Effector CD8-positive, alpha-beta T cell (primary cell): ENCODE measurements around the gene TRAPPC12.

Source experiments
- DNase-seq: peaks from one replicate; lab custom pipeline; 2025; lab: John Stamatoyannopoulos, UW

TRAPPC12 gene

DNA sequence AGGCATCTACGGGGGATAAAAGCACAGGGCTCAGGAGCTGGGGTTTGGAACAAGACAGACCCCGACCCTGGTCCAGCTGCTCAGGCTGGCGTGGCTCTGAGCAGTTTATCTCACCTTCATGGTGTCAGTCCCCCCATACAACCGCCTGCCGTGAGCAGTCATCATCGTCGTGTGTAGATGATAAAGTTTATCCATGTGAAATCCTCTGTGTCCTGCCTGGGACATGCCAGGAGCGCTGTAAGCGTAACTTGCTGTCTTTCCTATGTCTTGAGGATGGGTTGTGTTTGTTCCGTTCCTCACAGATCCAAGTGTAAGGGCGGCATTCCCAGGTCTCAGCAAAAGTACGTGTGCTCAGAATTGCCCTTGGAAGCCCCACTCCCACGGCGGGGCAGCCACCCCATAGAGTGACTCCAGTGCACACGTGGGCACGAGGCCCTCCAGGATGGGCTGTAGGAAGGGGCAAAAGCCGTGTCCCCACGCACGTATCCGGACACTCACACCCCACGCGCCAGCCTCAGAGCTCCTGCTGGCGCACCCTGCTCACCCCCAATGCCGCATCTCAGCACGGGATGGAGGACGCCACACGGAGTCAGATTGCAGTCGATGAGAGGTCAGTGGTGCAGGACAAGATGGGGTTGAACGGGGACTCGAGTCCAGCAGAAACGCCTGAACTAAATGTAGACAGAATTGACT, 88.9 kb downstream of the TRAPPC12 start:
- no peak for DNase-seq

DNA sequence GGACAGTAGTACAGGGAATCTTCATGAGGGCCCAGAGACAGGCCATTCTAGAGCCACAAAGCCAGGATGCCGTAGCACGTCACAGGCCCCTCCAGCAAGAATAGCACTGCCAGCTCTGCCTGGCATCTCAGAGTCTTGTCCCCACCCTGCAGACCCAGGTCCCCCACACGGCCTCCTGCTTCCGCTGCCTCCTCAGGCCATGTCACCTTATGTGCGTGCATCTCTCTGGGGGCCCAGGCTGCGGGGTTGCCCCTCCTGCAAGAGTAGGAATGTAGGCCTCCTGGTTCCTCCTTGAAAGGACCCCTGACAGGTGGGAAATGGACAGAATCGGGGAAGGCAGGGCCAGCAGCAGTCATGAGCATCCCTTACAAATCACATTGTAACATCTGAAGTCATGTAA, 90.0 kb downstream of the TRAPPC12 start:
- DNase-seq = no peak

DNA sequence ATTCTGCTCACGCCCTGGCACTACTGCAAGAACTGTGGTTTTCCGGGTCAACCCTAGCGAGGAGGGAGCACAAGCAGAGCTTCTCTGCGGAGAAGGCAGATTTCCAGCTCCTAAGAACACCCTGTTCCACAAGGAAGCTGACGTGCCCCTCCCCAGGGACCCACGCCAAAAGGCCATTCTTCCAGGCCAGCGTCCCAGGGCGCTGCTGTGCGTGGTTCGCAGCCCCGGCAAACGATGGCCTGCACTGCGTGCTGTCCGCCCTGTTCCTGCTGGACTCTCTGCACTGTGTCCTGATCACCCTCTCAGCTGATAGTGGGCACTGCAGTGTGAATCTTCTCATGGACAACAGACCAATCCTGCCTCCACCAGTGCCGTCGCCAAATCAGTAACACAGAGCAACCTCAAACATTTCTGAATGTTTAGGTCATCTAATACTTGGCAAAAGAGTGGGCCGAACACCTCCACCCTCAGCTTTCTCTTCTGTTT, 90.7 kb downstream of the TRAPPC12 start:
- no peak for DNase-seq

DNA sequence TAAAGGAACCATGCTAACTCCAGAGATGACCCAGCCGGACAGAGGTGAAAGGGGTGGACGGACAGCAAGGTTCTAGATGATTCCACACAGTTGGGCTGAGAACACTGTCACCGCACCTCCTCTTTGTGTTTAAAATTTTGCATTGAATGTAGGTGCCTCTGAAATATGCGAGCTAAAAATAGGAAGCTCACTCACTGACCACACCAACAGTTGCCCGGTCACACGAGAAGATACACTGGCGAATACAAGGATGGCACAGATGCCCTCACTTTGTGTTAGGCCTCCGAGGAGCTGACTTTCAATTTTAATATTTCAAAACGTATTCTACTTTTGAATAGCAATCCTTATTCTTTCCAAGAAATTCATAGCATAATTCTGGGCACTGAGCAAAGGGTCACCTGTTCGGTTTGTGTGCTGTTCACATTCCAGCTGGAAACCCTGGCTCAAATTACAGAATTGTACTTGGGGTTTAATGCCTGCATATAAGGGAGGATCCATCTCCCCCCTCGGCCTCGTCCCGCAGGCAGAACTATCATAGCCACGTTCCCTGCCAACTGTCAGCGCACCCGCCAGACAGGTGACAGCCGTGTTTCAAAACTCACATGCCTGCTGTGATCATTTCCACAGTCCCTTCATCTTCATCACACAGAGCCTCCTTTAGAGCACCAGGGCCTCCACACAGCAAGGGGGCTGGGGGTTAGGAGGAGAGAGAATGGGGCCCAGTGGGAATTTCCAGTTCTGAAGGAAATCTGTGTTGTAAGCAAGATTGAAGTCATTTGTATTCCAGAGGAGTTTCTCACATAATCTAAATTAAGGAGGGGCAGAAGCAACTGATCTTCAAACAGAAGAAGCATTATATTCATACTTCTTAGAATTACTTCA, 91.6 kb downstream of the TRAPPC12 start:
- no peak for DNase-seq

DNA sequence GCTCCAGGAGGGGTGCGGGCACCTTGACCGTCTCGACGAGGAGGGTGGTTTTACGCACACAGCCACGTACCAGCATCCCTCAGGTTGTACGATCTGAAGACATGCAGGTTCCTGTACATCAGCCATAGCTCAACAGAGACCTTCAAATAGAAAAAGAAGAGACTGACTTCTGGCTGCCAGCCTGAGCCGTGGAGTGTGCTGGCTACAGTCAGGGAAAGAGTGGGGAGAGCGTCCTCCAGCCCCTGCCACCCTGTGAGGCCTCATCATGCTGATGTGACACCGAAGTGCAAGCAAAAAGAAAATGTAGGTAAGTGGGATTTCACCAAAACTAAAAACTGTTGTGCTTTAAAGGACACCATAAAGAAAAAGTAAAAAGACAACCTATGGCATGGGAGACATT, 92.8 kb downstream of the TRAPPC12 start:
- DNase-seq = no peak

DNA sequence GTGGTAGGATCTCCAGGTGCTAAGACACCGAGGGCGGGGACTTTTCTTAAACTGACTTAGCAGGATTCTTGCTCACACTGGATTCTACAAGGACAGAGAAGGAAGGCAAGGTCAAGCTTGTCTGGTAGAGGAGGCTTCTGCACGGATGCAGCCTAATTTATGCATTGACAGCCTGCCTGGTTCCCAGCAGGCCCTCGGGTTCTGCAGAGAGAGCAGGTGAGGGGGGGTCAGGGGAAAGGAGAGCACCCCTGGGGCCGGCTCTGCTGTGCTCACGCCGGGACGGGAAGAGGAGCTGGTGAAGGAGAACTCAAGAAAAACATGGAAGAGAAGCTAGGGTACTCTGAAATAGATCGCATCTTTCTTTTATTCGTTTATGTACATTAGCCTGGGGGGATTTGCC, 93.5 kb downstream of the TRAPPC12 start:
- DNase-seq = no peak

DNA sequence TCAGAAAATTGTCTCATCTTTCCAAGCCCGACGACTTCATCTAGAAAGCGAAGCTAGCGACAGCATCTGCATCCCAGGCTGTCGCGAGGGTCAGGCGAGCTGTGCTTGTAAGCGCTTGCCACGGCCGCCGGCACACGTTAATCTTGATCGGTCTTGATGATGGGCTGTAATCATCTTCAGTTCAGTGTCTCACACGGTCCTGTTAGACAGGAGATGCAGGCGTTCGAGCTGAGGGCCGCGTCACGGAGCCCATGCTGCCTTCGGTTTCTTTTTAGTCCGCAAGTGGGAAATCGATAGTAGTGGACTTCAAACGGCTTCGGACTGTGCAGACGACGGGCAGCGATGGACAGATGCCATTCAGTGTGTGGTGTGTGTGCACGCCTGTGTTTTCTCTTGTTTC, 96.3 kb downstream of the TRAPPC12 start:
- DNase-seq = no peak

DNA sequence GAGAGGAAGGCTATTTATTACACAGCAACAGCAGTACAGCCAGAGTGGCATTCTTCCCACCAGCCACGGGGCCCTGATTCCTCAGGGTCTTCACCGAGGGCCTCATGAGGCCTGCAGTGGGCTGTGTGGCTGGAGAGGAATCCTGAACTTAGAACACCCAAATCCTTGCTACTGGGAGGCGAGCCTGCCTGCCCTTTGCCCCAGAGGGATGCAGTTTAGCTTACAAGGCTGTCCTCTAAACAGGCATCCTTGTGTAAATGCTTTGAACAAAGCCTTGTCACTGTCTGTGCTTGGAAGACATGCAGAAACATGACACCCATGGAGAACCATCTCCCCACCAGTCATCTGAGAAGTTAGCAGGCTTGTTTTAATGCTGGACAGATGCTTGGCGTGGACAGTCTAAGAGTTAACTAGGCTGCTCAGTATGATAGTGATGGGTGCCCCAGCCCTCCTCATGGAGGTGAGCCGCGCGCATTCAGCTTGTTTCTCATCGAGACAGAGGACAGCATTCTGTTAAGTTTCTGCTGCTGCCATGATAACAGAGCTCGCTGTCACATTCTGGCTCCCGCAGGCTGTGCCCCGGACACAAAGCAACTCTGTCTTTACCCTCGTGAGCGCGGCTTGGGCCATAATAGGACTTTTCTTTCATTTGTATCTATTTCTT, 97.0 kb downstream of the TRAPPC12 start:
- DNase-seq = no peak

DNA sequence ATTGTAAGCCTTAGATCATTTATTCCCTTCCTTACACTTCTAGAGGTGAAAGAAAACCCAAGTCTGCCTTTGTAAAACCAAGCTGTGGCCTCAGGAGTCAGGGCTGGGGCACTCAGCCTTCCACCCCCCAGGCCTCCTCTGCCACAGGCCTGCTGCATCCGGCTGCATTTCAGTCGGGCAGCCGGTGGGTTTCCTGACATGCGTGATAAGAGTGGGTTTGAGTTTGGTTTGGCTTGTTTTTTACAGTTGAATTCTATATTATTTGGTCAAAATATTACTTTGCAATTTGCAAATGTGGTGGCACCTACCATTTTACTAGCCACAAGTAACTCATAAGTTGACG, 97.5 kb downstream of the TRAPPC12 start:
- DNase-seq = no peak

DNA sequence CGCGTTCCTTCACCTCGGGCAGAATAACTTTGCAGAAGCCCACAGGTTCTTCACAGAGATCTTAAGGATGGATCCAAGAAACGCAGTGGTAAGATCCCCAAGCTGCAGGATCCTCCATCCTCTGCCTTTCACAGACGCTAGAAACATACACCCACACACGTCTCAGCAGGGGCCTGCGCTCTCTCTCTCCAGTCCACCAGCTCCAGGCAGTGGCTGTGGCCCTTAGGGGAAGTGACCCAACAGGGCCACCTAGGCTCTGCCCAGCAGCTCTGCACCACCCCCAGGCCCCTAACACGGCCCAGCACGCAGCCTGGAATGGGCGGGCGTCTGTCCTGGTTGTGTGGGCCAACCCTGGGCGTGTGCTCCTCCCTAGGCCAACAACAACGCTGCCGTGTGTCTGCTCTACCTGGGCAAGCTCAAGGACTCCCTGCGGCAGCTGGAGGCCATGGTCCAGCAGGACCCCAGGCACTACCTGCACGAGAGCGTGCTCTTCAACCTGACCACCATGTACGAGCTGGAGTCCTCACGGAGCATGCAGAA, 99.4 kb downstream of the TRAPPC12 start:
- no peak for DNase-seq

DNA sequence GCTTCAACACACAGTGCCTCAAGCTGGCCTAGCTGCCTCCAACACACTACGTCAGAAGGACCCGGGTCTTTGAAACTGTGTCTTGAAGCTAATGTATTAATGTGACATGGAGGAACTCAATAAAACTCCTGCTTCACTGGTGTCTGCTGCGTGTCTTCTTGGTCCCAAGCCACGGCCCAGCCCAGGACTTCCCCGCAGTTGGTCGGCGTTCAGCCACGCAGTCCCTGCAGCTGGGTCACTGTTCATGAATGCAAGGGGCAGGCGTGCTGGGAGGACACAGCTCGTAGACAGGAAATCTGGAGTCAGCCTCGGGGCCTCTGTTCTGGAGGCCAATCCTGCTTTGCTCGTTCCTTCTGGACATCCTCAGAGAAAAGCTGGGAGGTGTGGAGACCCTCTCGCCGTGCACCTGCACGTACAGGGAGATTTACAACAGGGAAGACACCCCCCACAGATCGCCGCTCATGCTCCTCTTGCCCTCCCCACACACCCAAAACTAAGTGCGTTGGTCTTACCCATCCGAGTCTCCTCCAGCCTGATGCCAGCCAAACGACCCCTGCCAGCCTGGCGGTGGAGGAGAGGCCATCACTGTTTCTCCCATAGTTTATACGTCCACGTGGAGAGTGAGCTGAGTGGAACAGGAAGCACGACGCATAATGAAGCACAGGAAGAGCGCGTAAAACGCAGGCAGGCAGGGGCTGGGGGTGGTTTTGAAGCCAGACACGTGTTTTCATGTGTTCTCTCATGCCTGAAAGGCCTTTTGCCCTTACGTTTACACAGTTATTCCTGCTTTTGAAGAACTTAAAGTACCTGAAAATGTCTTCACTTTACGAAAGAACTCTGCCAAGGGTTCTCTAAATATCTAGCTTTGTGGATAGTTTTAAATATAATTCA, 100.2 kb downstream of the TRAPPC12 start:
- DNase-seq = no peak

DNA sequence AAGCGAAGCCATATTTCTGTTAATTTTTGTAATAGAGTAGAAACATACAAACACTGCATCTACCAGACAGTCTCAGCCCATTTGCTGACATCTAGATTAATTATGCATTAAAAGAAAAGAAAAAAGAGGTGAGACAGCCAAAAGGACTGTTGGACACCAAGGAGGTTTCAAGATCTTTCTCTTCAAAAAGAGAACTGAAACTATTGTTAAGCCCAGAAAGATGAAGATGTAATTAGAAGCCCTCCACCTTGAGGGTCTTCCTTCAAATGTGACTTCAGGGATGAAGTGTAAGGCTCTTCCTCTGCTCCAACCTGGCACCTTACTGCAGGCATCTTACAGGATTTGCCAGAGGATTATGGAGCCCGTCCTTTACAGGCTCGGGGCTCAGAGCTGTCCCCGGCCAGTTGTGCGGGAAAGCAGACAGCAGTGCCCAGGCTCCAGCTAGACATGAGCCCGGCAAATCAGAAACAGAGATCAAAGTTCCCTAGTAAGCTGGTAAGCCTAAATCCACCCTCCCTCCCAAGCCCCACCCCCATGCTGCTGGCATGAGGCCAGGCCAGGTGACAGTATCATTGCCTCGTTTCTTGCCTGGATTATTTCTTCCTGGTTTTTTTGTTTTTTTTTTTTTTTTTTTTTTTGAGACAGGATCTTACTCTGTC, 101.0 kb downstream of the TRAPPC12 start:
- no peak for DNase-seq

DNA sequence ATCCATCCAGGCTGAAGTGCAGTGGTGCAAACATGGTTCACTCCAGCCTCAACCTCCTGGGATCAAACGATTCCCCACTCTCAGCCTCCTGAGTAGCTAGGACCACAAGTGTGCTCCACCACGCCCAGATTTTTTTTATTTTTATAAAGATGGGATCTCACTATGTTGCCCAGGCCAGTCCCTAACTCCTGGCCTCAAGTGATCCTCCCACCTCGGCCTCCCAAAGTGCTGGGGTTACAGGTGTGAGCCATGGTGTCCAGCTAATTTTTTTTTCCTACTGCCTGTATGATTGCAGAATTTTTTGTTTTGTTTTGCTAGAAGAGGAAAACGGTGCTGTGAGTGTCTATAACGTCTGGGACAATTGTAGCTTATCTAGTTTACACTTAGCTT, 101.5 kb downstream of the TRAPPC12 start:
- DNase-seq = no peak

DNA sequence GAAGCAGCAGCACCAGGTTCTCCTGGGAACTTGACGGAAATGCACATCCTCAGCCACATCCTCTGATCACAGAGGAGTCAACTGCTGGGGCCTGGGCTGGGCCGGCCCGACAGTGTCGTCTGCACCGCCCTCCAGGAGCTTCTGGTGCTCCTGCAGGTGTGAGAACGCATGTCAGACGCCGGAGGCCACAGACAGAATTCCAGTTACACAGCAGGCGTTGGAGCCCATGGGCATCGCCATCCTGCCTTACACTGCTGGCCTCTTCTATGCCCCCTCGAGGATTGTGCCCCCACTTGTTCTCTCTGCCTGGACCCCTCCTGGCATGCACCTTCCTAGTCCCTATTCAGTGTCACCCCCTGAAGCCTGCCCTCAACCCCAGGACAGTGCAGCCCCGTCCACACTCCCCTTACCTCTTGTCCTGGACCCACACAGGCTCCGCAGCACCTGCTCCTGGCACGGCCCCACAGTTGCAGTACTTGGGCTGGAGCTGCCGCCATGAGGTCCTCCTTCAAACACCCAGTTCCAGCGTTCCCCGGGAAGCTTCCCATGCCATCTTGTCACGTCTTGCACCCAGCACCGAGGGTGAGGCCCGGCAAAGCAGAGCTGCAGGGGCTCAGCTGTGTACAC, 102.4 kb downstream of the TRAPPC12 start:
- no peak for DNase-seq

DNA sequence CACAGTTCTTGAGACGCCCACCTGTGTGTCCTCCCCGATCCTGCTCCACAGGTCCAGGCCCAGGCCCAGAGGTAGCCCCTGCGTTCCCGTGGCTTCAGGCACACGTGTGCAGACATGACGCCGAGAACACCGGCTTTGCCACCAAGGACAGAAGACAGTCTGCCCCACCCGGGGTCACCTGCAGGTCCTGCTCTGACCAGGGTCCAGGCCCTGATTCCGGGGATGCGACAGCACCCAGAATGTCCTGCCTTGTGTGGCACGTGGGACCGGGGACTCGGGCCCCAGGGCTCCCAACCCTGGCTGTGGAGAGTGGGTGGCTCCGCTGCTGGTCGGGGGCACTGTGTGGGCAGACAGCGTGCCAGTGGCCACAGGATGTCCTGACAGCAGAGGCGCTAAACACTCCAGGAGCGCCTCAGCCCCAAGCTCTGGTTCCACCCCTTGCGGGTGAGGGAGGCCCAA, 102.9 kb downstream of the TRAPPC12 start:
- no peak for DNase-seq

DNA sequence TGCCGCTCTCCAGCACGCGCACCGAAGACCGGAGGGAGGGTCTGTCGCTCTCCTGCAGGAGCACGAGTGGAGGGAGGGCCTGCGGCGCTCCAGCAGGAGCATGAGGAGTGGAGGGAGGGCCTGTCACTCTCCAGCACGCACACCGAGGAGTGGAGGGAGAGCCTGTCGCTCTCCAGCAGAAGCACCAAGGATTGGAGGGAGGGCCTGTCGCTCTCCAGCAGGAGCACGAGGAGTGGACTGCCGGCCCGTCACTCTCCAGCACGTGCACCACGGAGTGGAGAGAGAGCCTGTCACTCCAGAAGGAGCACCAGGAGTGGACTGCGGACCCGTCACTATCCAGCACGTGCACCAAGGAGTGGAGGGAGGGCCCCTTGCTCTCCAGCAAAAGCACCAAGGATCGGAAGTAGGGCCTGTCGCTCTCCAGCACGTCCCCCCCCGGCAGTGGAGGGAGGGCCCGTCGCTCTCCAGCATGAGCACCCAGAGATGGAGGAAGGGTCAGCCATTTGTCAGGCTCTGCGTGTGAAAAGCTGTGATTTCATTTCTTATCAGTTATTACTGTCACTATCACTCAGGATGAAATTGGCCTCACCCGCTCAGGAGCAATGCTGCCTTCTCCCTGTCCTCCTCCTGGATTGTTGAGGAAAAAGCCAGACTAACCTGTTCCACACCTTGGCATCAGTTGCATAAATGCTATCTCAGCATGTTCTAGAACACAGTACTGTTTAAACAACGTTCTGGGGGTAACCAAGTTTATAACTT, 103.9 kb downstream of the TRAPPC12 start:
- DNase-seq = no peak

DNA sequence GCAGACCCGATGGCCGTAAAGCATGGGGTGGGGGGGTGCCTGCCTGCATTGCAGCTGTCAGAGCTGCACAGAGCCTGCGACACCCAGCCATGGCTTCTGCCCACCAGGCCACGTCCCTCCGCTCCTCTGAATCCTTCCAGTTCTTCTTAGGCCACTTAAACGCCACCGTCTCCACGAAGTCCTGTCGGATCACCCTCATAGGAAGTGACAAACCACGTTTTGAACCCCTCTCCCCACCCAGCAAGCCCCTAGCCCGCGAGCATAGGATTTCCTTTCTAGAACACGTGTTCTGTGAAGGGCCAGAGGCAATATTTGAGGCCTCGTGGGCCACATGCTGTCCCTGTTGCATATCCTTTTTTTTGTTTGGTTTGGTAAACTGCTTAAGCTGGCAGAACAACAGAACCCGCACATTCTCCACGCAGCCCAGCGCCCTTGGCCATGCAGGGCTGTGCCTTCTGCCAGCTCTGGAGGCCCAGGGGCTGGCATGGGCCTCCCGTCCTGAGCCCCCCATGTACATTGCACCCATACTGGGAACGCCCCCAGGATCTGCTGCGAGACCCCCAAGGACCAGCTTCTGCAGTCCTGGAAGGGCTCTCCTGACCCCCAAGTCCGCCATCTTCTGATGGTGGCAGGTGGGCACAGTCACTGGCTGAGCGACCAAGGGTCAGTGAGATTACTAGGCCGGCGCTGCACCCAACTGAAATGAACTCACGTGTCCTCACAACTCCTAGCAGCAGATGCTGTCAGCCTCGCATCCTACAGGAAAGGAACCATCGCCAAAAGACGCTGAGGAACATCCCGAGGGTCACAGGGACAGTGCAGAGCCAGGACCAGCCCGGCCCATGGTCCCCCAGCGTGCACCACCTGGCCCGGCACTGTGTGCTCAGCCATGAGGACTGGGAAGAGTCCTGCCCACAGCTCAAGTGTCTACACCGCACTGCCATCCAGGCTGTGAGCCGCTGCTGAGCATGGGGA, 104.8 kb downstream of the TRAPPC12 start:
- no peak for DNase-seq

DNA sequence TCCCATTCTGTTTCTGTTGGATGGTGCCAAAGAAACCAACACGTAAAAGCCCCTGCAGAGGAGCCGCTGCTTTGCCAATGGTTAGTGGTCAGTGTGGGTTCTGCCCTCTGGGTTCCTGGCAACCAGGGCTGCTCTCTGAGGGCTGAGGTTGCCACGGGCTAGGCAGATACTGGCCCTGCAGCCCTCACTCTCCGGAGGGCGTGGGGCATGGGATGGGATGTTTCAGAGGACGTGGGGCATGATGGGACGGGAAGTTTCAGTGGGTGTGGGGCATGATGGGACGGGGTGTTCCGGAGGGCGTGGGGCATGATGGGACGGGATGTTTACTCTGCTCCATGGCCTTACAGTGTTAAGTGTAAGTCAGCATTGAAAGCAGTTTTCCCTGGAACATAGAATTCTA, 105.7 kb downstream of the TRAPPC12 start:
- no peak for DNase-seq
